Smooth muscle cell (in vitro differentiated cells): ENCODE data around the gene HPS4. TPM values are rescaled to one million over a fixed set of nuclear protein-coding genes. Genes with fewer than 3 reads are reported as not detected.
A peak's percentile ranks its signal among the peaks of the same experiment; 100 is the strongest.

ENCODE experiments used
- DNase-seq: peaks from one replicate; lab custom pipeline; 2025; ENCODE audit not compliant: unreplicated experiment; lab: John Stamatoyannopoulos, UW
- H2AFZ ChIP-seq: fragments of 200-600 bp; sonication (generic); 2 replicates; pipeline ENCODE4 v1.6.0; 2016; ENCODE audit warnings: antibody characterized with exemption, low read depth, mild to moderate bottlenecking
- H3F3A ChIP-seq: fragments of 200-600 bp; sonication (generic); 2 replicates; pipeline ENCODE4 v1.6.0; 2017; ENCODE audit warnings: antibody characterized with exemption, low read depth
- H3K27ac ChIP-seq: fragments of 200-600 bp; sonication (generic); 2 replicates; pipeline ENCODE4 v1.5.1; 2016; ENCODE audit warnings: low read depth, mild to moderate bottlenecking
- H3K27me3 ChIP-seq: fragments of 200-600 bp; sonication (generic); 2 replicates; pipeline ENCODE4 v1.6.1; 2016; ENCODE audit warnings: low read depth, mild to moderate bottlenecking
- H3K36me3 ChIP-seq: fragments of 200-600 bp; sonication (generic); 2 replicates; pipeline ENCODE4 v1.5.1; 2016; ENCODE audit warnings: low read depth
- H3K4me1 ChIP-seq: fragments of 200-600 bp; sonication (generic); 2 replicates; pipeline ENCODE4 v1.5.1; 2016; ENCODE audit warnings: low read depth
- H3K4me2 ChIP-seq: fragments of 200-600 bp; sonication (generic); 2 replicates; pipeline ENCODE4 v1.6.0; 2016; ENCODE audit warnings: mild to moderate bottlenecking
- H3K4me3 ChIP-seq: fragments of 200-600 bp; sonication (generic); 2 replicates; pipeline ENCODE4 v1.5.1; 2016; ENCODE audit warnings: mild to moderate bottlenecking
- H3K79me2 ChIP-seq: fragments of 200-600 bp; sonication (generic); 2 replicates; pipeline ENCODE4 v1.6.0; 2016; ENCODE audit warnings: low read depth, mild to moderate bottlenecking
- H3K9ac ChIP-seq: fragments of 200-600 bp; sonication (generic); 2 replicates; pipeline ENCODE4 v1.6.0; 2016; ENCODE audit warnings: low read depth
- H3K9me3 ChIP-seq: fragments of 200-600 bp; sonication (generic); replicated peaks from 2 replicates; pipeline ENCODE4 v1.5.1; 2016; ENCODE audit warnings: low read depth
- H4K20me1 ChIP-seq: fragments of 200-600 bp; sonication (generic); 2 replicates; pipeline ENCODE4 v1.6.0; 2016; ENCODE audit warnings: low read depth
- CTCF ChIP-seq: fragments of 200-600 bp; sonication (generic); IDR thresholded peaks from 2 replicates; pipeline ENCODE4 v1.5.1; 2017; ENCODE audit warnings: borderline replicate concordance, mild to moderate bottlenecking, antibody characterized with exemption; ENCODE audit not compliant: insufficient read depth, poor library complexity, severe bottlenecking
- WGBS: methylation state at CpG from one replicate; pipeline ENCODE4 v1.1.7; 2016; ENCODE audit warnings: low lambda C conversion rate; 5-methylcytosine and 5-hydroxymethylcytosine counted together
- polyA plus RNA-seq: library from polyadenylated mRNA; unstranded; fragments of >200 nt; fragmentation: Nextera tagmentation; extraction: Ambion mirVana; gene quantifications from 2 replicates; pipeline ENCODE4 v1.2.1, GENCODE V29; 2016
- total RNA-seq: library from RNA; depleted of rRNA; stranded (reverse); fragments of >200 nt; gene quantifications from 2 replicates; pipeline ENCODE4 v1.2.3, GENCODE V29; 2014

The HPS4 gene
- total and polyA plus RNA-seq, 2 experiments from 2014 or later, result 18.2 to 46.3 TPM

DNA sequence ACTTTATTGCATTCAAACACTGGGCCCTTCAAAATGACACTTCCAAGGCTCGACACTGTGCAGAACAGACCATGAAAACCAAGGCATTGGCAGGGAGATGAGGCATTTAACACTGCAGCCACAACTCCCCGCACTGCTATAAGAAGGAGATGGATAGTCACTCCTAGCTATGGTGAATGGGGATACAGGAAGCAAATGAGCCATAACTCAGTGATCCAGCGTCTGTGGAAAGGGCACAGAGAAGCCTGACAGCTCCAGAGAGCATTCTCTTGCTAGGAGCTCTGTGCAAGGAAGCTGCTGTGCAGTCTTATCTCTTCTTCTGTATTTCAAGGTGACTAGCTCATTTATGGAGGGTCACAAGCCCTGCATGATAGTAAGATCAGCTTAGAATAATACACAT is 20.9 kb downstream of the HPS4 start:
- Histone ChIP-seq H3K79me2 (peaks cover 6% of the 10 kb centered on the region), H3K27ac (peak overlapping the region; percentile 79), H2AFZ (no peak overlapping the region), H3K4me3 (no peak overlapping the region), H3K9me3 (no peaks in the 10 kb centered on the region), H3K36me3 (peaks cover 5% of the 10 kb centered on the region), H4K20me1 (peaks cover 11% of the 10 kb centered on the region), H3K4me1 (peaks cover 10% of the 10 kb centered on the region), H3K9ac (no peak overlapping the region), H3K4me2 (no peak overlapping the region), H3K27me3 (no peaks in the 10 kb centered on the region), H3F3A (no peaks in the 10 kb centered on the region)
- 86% methylated on average over 3 of the region's 3 CpGs for WGBS
- TF ChIP-seq CTCF, result no peak
- DNase-seq, result no peak

DNA sequence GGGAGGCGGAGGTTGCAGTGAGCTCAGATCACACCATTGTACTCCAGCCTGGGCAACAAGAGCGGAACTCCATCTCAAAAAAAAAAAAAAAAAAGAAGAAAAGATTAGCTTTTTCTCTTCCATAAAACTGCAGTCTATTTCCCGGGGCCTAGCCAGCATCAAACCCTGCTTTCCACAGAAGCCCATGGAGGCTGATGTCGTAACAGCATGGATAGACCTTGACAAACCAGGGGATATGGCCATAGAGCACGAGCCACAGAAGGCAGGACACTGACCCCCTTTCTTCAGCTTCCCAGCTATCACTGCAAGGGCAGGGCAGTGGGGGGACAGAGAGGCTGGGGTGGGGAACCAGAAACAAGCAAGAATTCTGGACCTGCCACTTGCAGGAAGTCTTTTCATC is 21.5 kb downstream of the HPS4 start:
- peaks cover 10% of the 10 kb centered on the region for H3K4me1 ChIP-seq
- peaks cover 6% of the 10 kb centered on the region for H3K79me2 ChIP-seq
- no peaks in the 10 kb centered on the region for H3K27me3 ChIP-seq
- H3K27ac ChIP-seq, result no peak overlapping the region
- 92% methylated on average over 5 of the region's 5 CpGs for WGBS
- no peak overlapping the region for H3K4me2 ChIP-seq
- no peak overlapping the region for H2AFZ ChIP-seq
- DNase-seq, result no peak
- no peaks in the 10 kb centered on the region for H3F3A ChIP-seq
- no peaks in the 10 kb centered on the region for H3K9me3 ChIP-seq
- TF ChIP-seq CTCF, result no peak
- H4K20me1 ChIP-seq, result peaks cover 11% of the 10 kb centered on the region
- no peak overlapping the region for H3K9ac ChIP-seq
- H3K36me3 ChIP-seq, result no peaks in the 10 kb centered on the region
- H3K4me3 ChIP-seq, result no peak overlapping the region

- H2AFZ ChIP-seq, result no peak overlapping the region
- peaks cover 6% of the 10 kb centered on the region for H3K79me2 ChIP-seq
- peaks cover 10% of the 10 kb centered on the region for H3K4me1 ChIP-seq
- 33% methylated on average over 3 of the region's 3 CpGs for WGBS
- no peaks in the 10 kb centered on the region for H3K27me3 ChIP-seq
- peak; percentile 74 for TF ChIP-seq CTCF
- H4K20me1 ChIP-seq, result peaks cover 11% of the 10 kb centered on the region
- H3K4me3 ChIP-seq, result no peak overlapping the region
- no peak overlapping the region for H3K27ac ChIP-seq
- DNase-seq, result no peak
- no peaks in the 10 kb centered on the region for H3F3A ChIP-seq
- H3K9me3 ChIP-seq, result no peaks in the 10 kb centered on the region
- H3K4me2 ChIP-seq, result no peak overlapping the region
- no peak overlapping the region for H3K9ac ChIP-seq
- no peaks in the 10 kb centered on the region for H3K36me3 ChIP-seq
Observed at GRCh38 chr22:26461188-26461810, 22.3 kb downstream of the HPS4 start.

DNA sequence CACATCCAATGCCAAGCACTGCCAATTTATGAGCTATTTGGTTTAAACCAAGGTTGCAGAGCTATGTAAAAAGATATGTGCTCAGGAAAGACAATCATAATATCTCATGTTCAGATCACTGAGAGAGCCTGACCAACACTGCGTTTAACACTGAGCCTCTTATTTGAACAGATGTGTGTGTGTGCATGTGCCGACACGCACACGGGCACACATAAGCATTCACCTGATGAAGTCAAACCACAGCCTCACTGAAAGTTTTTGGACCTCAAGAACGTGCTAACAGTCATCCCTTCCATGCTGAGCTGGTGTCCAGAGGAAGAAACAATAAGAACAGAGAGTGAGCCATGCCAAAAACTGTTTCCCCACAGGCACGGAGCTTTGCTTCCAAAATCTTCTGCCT is 23.4 kb downstream of the HPS4 start:
- TF ChIP-seq CTCF, result no peak
- peaks cover 11% of the 10 kb centered on the region for H4K20me1 ChIP-seq
- H3K27me3 ChIP-seq, result no peaks in the 10 kb centered on the region
- H3K4me2 ChIP-seq, result no peak overlapping the region
- DNase-seq, result no peak
- H3K9me3 ChIP-seq, result no peaks in the 10 kb centered on the region
- H3K79me2 ChIP-seq, result peaks cover 6% of the 10 kb centered on the region
- no peak overlapping the region for H3K4me3 ChIP-seq
- no peaks in the 10 kb centered on the region for H3F3A ChIP-seq
- H3K36me3 ChIP-seq, result no peaks in the 10 kb centered on the region
- H3K4me1 ChIP-seq, result peaks cover 10% of the 10 kb centered on the region
- H2AFZ ChIP-seq, result no peak overlapping the region
- H3K27ac ChIP-seq, result no peak overlapping the region
- WGBS, result 96% methylated on average over 6 of the region's 6 CpGs
- no peak overlapping the region for H3K9ac ChIP-seq
